ENCODE results near the gene PPP1R3F. TPM values are rescaled to one million over a fixed set of nuclear protein-coding genes. Genes with fewer than 3 reads are reported as not detected.

Gene PPP1R3F
- total RNA-seq, 1 experiment from 2014 or later, result 7.3 TPM

DNA sequence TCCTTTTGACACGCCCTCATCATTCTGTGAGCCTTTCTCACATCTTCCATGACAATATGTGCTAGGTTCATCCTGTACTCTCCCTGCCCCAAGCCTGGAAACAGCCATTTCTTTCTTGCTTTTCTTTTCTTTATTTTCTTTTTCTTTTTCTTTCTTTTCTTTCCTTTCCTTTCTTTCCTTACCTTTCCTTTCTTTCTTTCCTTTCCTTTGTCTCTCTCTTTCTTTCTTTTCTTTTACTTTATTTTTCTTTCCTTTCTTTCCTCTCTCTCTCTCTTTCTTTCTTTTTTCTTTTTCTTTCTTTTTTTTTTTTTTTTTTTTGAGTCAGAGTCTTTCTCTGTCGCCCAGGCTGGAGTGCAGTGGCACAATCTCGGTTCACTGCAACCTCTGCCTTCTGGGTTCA, 14.6 kb downstream of the PPP1R3F start:
- Histone ChIP-seq H4K8ac (replicated peaks; ENCODE audit: insufficient read length, low read depth, low read length) (no peak overlapping the region), H3K56ac (ENCODE audit: insufficient read length, low read depth, low read length) (no peak overlapping the region), H3K4ac (ENCODE audit: low read depth, low read length) (no peak overlapping the region), H2BK5ac (ENCODE audit: insufficient read length, low read length) (no peak overlapping the region), H3K14ac (ENCODE audit: insufficient read depth, low read length) (no peak overlapping the region), H3K79me1 (ENCODE audit: insufficient read depth, low read depth, low read length, poor library complexity, severe bottlenecking) (no peaks in the 10 kb centered on the region), H3K18ac (ENCODE audit: insufficient read length, low read depth, low read length) (no peak overlapping the region), H3K23me2 (ENCODE audit: insufficient read length, low read depth, low read length, poor library complexity, severe bottlenecking) (no peaks in the 10 kb centered on the region), H2BK15ac (ENCODE audit: low read depth, low read length) (no peak overlapping the region), H3K27ac (ENCODE audit: insufficient read length, low read depth, low read length) (no peak overlapping the region), H2BK20ac (ENCODE audit: low read depth, low read length, poor library complexity, severe bottlenecking) (no peak overlapping the region), H4K91ac (ENCODE audit: insufficient read length, low read depth, low read length) (no peak overlapping the region), H3K23ac (ENCODE audit: insufficient read length, low read depth, low read length) (no peak overlapping the region), H4K5ac (ENCODE audit: insufficient read length, low read depth, low read length) (no peak overlapping the region), H3K9me3 (ENCODE audit: control insufficient read depth, low read depth, low read length) (peaks cover 18% of the 10 kb centered on the region), H3K79me2 (ENCODE audit: insufficient read depth, low read length) (no peaks in the 10 kb centered on the region), H2BK12ac (ENCODE audit: insufficient read length, low read depth, low read length) (no peak overlapping the region), H3K4me1 (ENCODE audit: insufficient read depth, low read length) (no peaks in the 10 kb centered on the region), H4K20me1 (ENCODE audit: control insufficient read depth, insufficient read depth, insufficient read length) (no peaks in the 10 kb centered on the region), H2AK5ac (ENCODE audit: insufficient read length, low read length) (no peak overlapping the region), H3K9ac (ENCODE audit: extremely low read depth, insufficient read length, low read length) (no peak overlapping the region), H3T11ph (ENCODE audit: low read length) (no peak overlapping the region), H2BK120ac (ENCODE audit: low read depth, low read length, poor library complexity, severe bottlenecking) (no peak overlapping the region), H3K4me2 (ENCODE audit: insufficient read depth, insufficient read length, low read length) (no peak overlapping the region), H3K27me3 (ENCODE audit: insufficient read depth, low read length) (no peaks in the 10 kb centered on the region), H2AFZ (ENCODE audit: low read length) (no peak overlapping the region)
- Mint-ChIP-seq H3K27ac (no peak overlapping the region), H3K9me3 (peaks cover 66 to 69% of the 10 kb centered on the region in 2 experiments), H3K4me3 (no peak overlapping the region), H3K27me3 (ENCODE audit: low read depth) (peaks cover 2% of the 10 kb centered on the region), H3K36me3 (ENCODE audit: insufficient read depth in 1 of 3, low read depth in 3 of 3) (peaks cover 1 to 6% (median 4%) of the 10 kb centered on the region in 3 experiments; a peak in 6 of 7 replicates), H3K4me1 (peaks cover 4 to 11% of the 10 kb centered on the region in 2 experiments; a peak in 3 of 4 replicates)
- no CpG with 5 or more reads among the region's 3 CpGs for WGBS (ENCODE audit: extremely low coverage, insufficient read length, low lambda C conversion rate)
- no peak for TF ChIP-seq CTCF (conservative IDR thresholded peaks at IDR 0.05)
- DNase-seq, result no peak

Measured in H9 (cell line).